Panc1 (cell line): ENCODE results near the gene SLC25A5. TPM values are rescaled to one million over a fixed set of nuclear protein-coding genes. Genes with fewer than 3 reads are reported as not detected.

Experiments used
- ATAC-seq: fragments of 200-7000 bp; cut with Tn5 transposase; 2 replicates; pipeline ENCODE4 v1.9.1; 2020; ENCODE audit warnings: mild to moderate bottlenecking, moderate library complexity
- BruUV-seq: library from RNA; stranded (reverse); fragments of 400-500 nt; replicated peaks from 2 replicates; lab custom pipeline; 2021; lab: Mats Ljungman, UMichigan
- CTCF ChIA-PET: fragments of 300-600 bp; sonication (Branson Sonifier 250); formaldehyde crosslinking; loops from one replicate; lab custom pipeline; 2022; ENCODE audit warnings: antibody characterized with exemption; lab: Charles Lee
- POLR2A ChIA-PET: fragments of 300-600 bp; sonication (Branson Sonifier 250); formaldehyde crosslinking; loops from one replicate; lab custom pipeline; 2022; ENCODE audit warnings: antibody characterized with exemption; lab: Charles Lee
- DNase-seq: peaks from one replicate; pipeline ENCODE4 v3.0.0-alpha.2; 2010; ENCODE audit warnings: low read depth, low spot score
- H3K27ac ChIP-seq: 2 replicates; pipeline ENCODE4 v1.5.1; 2011; ENCODE audit warnings: mild to moderate bottlenecking, low read length, inconsistent platforms
- H3K27me3 ChIP-seq: fragments of 200-500 bp; sonication (Bioruptor generic); 2 replicates; pipeline ENCODE4 v1.6.0; 2014; ENCODE audit warnings: low read length, inconsistent platforms; ENCODE audit not compliant: control insufficient read depth, insufficient read depth
- H3K36me3 ChIP-seq: fragments of 200-500 bp; sonication (Bioruptor generic); 2 replicates; pipeline ENCODE4 v1.5.1; 2014; ENCODE audit warnings: inconsistent platforms, mild to moderate bottlenecking, low read length, moderate library complexity; ENCODE audit not compliant: control insufficient read depth, insufficient read depth
- H3K4me1 ChIP-seq: 2 replicates; pipeline ENCODE4 v1.5.1; 2011; ENCODE audit warnings: inconsistent platforms, mild to moderate bottlenecking, low read length, moderate library complexity; ENCODE audit not compliant: control insufficient read depth, insufficient read depth
- H3K4me3 ChIP-seq, 2 experiments: 2 replicates each; pipeline ENCODE4 v1.5.1; 2011 to 2012; ENCODE audit warnings: low read depth in 2 of 2, low read length in 2 of 2, mild to moderate bottlenecking in 2 of 2, inconsistent platforms in 1 of 2, moderate library complexity in 1 of 2
- H3K9me3 ChIP-seq: fragments of 200-500 bp; sonication (Bioruptor generic); 2 replicates; pipeline ENCODE4 v1.5.1; 2014; ENCODE audit warnings: low read depth, mild to moderate bottlenecking, inconsistent platforms, low read length, moderate library complexity; ENCODE audit not compliant: control insufficient read depth, insufficient read depth
- POLR2AphosphoS5 ChIP-seq: IDR thresholded peaks from 2 replicates; pipeline ENCODE4 v1.6.1; 2012; ENCODE audit warnings: mild to moderate bottlenecking, low read depth, low read length, moderate library complexity
- SIN3A ChIP-seq: IDR thresholded peaks from 2 replicates; pipeline ENCODE4 v1.6.1; 2012; ENCODE audit warnings: low read depth, mild to moderate bottlenecking, low read length, moderate library complexity, borderline replicate concordance; ENCODE audit not compliant: insufficient read depth
- TCF7L2 ChIP-seq: IDR thresholded peaks from 2 replicates; pipeline ENCODE4 v1.6.1; 2011; ENCODE audit warnings: mild to moderate bottlenecking, low read depth, low read length, inconsistent platforms
- in situ Hi-C: cut with HindIII; loops from 2 replicates; pipeline ENCODE4 v1.10.0; 2016; ENCODE audit warnings: low sequenced_read_pairs, low pct_unique_long_range_greater_than_20kb
- intact Hi-C: fragments of 100-400 bp; cut with micrococcal nuclease; formaldehyde crosslinking; loops from one replicate; pipeline ENCODE4 v1.10.0; 2022; ENCODE audit not compliant: unreplicated experiment
- total RNA-seq: library from RNA; stranded (reverse); gene quantifications from one replicate; pipeline ENCODE4 v1.2.1, GENCODE V29; 2021; ENCODE audit not compliant: unreplicated experiment
- TF ChIP-seq, protein P1 (sequence below): fragments of 450-650 bp; IDR thresholded peaks from 2 replicates; pipeline ENCODE4 v1.5.1; 2017; ENCODE audit warnings: mild to moderate bottlenecking
- TF ChIP-seq, protein P2 (sequence below), 2 experiments: IDR thresholded peaks; 2 replicates each; pipeline ENCODE4 v1.6.1; 2011 to 2012; ENCODE audit warnings: low read depth in 2 of 2, control low read depth in 1 of 2, low read length in 1 of 2, mild to moderate bottlenecking in 1 of 2, moderate library complexity in 1 of 2; ENCODE audit not compliant: insufficient read depth in 1 of 2

The SLC25A5 gene
- total RNA-seq, 1 experiment from 2014 or later = 709 TPM

DNA sequence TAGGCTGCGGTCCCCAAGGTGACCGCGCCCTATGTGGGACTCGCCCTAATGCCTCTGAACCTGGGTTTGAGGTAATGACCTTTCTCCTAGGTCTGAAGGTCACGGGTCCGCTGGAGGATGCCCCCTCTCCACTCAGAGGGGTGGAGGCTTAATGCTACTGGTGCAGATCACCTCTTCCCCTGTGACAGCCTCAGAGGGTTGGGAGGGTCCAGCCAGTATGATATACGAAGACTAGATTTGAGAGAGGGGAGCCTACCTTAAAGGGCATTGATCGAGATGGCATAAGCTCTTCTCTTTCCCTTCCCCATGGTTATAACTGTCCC lies 1.0 kb downstream of the SLC25A5 start:
- TF ChIP-seq TCF7L2 = no peak
- TF ChIP-seq, protein P1, sequence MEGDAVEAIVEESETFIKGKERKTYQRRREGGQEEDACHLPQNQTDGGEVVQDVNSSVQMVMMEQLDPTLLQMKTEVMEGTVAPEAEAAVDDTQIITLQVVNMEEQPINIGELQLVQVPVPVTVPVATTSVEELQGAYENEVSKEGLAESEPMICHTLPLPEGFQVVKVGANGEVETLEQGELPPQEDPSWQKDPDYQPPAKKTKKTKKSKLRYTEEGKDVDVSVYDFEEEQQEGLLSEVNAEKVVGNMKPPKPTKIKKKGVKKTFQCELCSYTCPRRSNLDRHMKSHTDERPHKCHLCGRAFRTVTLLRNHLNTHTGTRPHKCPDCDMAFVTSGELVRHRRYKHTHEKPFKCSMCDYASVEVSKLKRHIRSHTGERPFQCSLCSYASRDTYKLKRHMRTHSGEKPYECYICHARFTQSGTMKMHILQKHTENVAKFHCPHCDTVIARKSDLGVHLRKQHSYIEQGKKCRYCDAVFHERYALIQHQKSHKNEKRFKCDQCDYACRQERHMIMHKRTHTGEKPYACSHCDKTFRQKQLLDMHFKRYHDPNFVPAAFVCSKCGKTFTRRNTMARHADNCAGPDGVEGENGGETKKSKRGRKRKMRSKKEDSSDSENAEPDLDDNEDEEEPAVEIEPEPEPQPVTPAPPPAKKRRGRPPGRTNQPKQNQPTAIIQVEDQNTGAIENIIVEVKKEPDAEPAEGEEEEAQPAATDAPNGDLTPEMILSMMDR = peak; percentile 5
- POLR2A ChIA-PET = no interaction called here
- no TSS peak for BruUV-seq
- Histone ChIP-seq H3K4me3 (peak overlapping the region; percentile 92 to 96), H3K27ac (peak overlapping the region; percentile 89), H3K27me3 (no peaks in the 10 kb centered on the region), H3K9me3 (no peaks in the 10 kb centered on the region), H3K36me3 (peaks cover 16% of the 10 kb centered on the region), H3K4me1 (peaks cover 17% of the 10 kb centered on the region)
- no peak for DNase-seq
- ATAC-seq = no peak
- intact Hi-C loops = no loop called here
- in situ Hi-C loops = no loop called here
- CTCF ChIA-PET = interaction anchor here (0.6 to 1.3 kb wide), 4 partner anchors 9 to 618 kb away, joined by 3 to 9 read pairs (median 3); no protein-coding TSS in a partner anchor

DNA sequence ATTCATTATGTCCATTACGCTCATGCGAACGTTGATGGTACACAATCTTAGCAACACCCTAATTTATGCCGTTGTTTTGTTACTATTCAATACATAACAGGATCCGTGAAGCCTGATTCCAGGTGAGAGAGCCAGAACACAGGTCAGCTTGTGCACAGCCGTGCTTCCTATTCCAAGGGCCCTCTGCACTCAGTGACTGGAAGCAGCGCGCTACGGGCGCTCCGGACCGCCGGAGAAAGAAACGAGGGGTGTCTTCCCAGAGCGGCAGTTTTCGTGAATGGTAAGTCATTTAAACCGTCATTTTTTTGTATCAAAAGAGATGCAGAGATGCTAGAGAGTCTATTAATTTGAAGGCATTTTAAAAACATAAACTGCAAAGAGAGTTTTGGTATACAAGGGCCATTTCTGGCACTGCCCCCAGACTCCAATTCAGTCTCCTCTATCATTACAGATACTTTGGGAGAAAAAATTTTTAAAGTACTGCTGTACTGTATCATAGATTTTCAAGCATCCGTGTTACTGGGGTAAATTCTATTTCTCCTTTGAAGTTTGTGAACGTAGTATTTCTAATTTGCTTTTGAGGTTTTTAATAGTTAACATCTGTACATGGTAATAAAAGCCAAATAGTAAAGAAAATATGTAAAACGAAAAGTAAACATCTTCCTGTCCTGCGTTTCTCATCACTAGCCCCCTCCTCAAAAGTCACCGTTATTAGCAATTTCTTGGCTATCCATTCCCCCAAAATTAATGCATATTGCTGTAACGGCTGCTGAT lies 6.6 kb downstream of the SLC25A5 start:
- Histone ChIP-seq H3K4me1 (peaks cover 17% of the 10 kb centered on the region), H3K9me3 (no peaks in the 10 kb centered on the region), H3K27me3 (no peaks in the 10 kb centered on the region), H3K36me3 (peaks cover 16% of the 10 kb centered on the region), H3K4me3 (no peak overlapping the region), H3K27ac (no peak overlapping the region)
- CTCF ChIA-PET = no interaction called here
- no TSS peak for BruUV-seq
- ATAC-seq (no peak), DNase-seq (no peak)
- in situ Hi-C loops = no loop called here
- POLR2A ChIA-PET = no interaction called here
- TF ChIP-seq SIN3A (no peak), POLR2AphosphoS5 (no peak), TCF7L2 (no peak)
- TF ChIP-seq, protein P1 = no peak
- TF ChIP-seq, protein P2, sequence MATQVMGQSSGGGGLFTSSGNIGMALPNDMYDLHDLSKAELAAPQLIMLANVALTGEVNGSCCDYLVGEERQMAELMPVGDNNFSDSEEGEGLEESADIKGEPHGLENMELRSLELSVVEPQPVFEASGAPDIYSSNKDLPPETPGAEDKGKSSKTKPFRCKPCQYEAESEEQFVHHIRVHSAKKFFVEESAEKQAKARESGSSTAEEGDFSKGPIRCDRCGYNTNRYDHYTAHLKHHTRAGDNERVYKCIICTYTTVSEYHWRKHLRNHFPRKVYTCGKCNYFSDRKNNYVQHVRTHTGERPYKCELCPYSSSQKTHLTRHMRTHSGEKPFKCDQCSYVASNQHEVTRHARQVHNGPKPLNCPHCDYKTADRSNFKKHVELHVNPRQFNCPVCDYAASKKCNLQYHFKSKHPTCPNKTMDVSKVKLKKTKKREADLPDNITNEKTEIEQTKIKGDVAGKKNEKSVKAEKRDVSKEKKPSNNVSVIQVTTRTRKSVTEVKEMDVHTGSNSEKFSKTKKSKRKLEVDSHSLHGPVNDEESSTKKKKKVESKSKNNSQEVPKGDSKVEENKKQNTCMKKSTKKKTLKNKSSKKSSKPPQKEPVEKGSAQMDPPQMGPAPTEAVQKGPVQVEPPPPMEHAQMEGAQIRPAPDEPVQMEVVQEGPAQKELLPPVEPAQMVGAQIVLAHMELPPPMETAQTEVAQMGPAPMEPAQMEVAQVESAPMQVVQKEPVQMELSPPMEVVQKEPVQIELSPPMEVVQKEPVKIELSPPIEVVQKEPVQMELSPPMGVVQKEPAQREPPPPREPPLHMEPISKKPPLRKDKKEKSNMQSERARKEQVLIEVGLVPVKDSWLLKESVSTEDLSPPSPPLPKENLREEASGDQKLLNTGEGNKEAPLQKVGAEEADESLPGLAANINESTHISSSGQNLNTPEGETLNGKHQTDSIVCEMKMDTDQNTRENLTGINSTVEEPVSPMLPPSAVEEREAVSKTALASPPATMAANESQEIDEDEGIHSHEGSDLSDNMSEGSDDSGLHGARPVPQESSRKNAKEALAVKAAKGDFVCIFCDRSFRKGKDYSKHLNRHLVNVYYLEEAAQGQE (IDR thresholded peaks at IDR 0.05; ENCODE audit: insufficient read depth in 1 of 2, low read depth in 2 of 2, low read length in 1 of 2) = no peak
- intact Hi-C loops = no loop called here
